B cell (primary cell): Measurements from ENCODE around the gene PAPPA.

Experiments used
- EZH2 ChIP-seq: IDR thresholded peaks from 2 replicates; pipeline ENCODE4 v1.6.1; 2012; ENCODE audit warnings: borderline replicate concordance, low read depth, mild to moderate bottlenecking, moderate library complexity, low read length; ENCODE audit not compliant: insufficient read depth, poor library complexity, severe bottlenecking
- TF ChIP-seq, protein P1 (sequence below): fragments of 200-600 bp; IDR thresholded peaks from one replicate; pipeline ENCODE4 v1.8.0; 2022; ENCODE audit warnings: antibody characterized with exemption, mild to moderate bottlenecking

DNA sequence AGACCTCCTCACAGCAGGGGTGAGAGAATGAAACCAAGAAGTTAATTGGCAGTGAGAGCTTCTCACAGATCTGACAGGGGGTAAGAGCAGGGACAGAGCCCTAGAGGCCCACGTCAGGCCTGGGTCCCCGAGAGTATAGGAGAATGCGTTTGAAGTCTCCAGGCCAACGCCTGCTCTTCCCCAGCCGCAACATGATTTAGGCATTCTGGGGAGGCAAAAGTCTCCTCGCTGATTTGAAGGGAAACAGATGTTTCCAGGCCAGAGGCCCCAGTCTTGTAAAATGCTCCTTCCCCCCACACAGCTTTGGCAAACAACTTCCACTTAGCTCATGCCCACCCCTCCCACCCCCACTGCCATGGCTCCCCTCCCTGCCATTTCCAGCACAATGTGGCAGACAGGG lies 294.3 kb downstream of the PAPPA start:
- TF ChIP-seq, protein P1, sequence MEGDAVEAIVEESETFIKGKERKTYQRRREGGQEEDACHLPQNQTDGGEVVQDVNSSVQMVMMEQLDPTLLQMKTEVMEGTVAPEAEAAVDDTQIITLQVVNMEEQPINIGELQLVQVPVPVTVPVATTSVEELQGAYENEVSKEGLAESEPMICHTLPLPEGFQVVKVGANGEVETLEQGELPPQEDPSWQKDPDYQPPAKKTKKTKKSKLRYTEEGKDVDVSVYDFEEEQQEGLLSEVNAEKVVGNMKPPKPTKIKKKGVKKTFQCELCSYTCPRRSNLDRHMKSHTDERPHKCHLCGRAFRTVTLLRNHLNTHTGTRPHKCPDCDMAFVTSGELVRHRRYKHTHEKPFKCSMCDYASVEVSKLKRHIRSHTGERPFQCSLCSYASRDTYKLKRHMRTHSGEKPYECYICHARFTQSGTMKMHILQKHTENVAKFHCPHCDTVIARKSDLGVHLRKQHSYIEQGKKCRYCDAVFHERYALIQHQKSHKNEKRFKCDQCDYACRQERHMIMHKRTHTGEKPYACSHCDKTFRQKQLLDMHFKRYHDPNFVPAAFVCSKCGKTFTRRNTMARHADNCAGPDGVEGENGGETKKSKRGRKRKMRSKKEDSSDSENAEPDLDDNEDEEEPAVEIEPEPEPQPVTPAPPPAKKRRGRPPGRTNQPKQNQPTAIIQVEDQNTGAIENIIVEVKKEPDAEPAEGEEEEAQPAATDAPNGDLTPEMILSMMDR: no peak
- no peak for TF ChIP-seq EZH2
